ENCODE measurements around the gene SGSM1.

- TF ChIP-seq, protein P1, sequence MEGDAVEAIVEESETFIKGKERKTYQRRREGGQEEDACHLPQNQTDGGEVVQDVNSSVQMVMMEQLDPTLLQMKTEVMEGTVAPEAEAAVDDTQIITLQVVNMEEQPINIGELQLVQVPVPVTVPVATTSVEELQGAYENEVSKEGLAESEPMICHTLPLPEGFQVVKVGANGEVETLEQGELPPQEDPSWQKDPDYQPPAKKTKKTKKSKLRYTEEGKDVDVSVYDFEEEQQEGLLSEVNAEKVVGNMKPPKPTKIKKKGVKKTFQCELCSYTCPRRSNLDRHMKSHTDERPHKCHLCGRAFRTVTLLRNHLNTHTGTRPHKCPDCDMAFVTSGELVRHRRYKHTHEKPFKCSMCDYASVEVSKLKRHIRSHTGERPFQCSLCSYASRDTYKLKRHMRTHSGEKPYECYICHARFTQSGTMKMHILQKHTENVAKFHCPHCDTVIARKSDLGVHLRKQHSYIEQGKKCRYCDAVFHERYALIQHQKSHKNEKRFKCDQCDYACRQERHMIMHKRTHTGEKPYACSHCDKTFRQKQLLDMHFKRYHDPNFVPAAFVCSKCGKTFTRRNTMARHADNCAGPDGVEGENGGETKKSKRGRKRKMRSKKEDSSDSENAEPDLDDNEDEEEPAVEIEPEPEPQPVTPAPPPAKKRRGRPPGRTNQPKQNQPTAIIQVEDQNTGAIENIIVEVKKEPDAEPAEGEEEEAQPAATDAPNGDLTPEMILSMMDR (IDR thresholded peaks at IDR 0.05; ENCODE audit: low read depth, low read length, poor library complexity, severe bottlenecking) = no peak
- TF ChIP-seq EZH2phosphoT487 (IDR thresholded peaks at IDR 0.05; ENCODE audit: borderline replicate concordance, low read length) = no peak
Observed at GRCh38 chr22:24819911-24820461, 14.0 kb downstream of the SGSM1 start.

Measured in DOHH2 (cell line).